Upper lobe of right lung (tissue), 1 donor: ENCODE data around the gene RIPOR2. TPM values are rescaled to one million over a fixed set of nuclear protein-coding genes. Genes with fewer than 3 reads are reported as not detected.

Experiments
- ATAC-seq: fragments of 200-7000 bp; cut with Tn5 transposase; one replicate; pipeline ENCODE4 v1.9.1; 2020; ENCODE audit warnings: mild to moderate bottlenecking, moderate library complexity
- DNase-seq: peaks from one replicate; pipeline ENCODE4 v3.0.0-alpha.2; 2020
- H3K27ac ChIP-seq: fragments of 200-600 bp; one replicate; pipeline ENCODE4 v1.8.0; 2022
- H3K27me3 ChIP-seq: fragments of 200-600 bp; one replicate; pipeline ENCODE4 v1.8.0; 2022; ENCODE audit warnings: mild to moderate bottlenecking
- H3K36me3 ChIP-seq: fragments of 200-600 bp; one replicate; pipeline ENCODE4 v1.8.0; 2022
- H3K4me1 ChIP-seq: fragments of 200-600 bp; one replicate; pipeline ENCODE4 v1.8.0; 2022
- H3K4me3 ChIP-seq: fragments of 200-600 bp; one replicate; pipeline ENCODE4 v1.8.0; 2022; ENCODE audit warnings: mild to moderate bottlenecking
- H3K9me3 ChIP-seq: fragments of 200-600 bp; one replicate; pipeline ENCODE4 v1.8.0; 2022
- CTCF ChIP-seq: fragments of 200-600 bp; IDR thresholded peaks from one replicate; pipeline ENCODE4 v1.8.0; 2022; ENCODE audit warnings: antibody characterized with exemption
- intact Hi-C: fragments of 100-400 bp; cut with DNase I; formaldehyde crosslinking; loops from one replicate; pipeline ENCODE4 v1.11.0; 2022
- total RNA-seq: library from RNA; stranded (reverse); fragmentation: NEBNext Ultra II Directional; extraction: Animal tissue kit (Norgen Biotek cat#: 25700); gene quantifications from one replicate; pipeline ENCODE4 v1.2.1, GENCODE V29; 2021
- donor health status: DM: no; HTN: yes; CAD: no; lungs with severe emphysema.

The RIPOR2 gene
- total RNA-seq, 1 donor from 2014 or later, result 25.6 TPM

DNA sequence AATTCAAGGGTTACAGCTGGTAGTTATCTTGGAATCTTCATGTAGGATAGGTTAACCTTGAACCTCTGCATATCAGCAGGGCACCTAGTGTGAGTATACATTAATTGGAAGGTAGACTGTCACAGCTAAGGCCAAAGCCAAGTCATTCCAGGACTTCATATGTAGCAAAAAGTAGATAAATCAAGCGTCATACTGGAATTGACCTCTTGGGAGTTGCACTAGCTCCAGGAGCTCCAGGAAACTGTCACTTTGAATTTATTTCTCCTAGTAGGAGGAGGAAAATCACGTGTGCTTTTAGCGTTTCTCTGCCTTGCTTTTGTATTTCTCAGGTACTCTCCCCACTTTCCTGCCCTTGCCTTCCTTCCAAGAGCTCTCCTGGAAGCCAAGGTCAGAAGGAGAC is 30.3 kb downstream of the RIPOR2 start:
- H3K4me1 ChIP-seq, result peaks cover 17% of the 10 kb centered on the region
- intact Hi-C loops, result no loop called here
- no peaks in the 10 kb centered on the region for H3K27me3 ChIP-seq
- H3K9me3 ChIP-seq, result no peaks in the 10 kb centered on the region
- no peak for DNase-seq
- no peak overlapping the region for H3K27ac ChIP-seq
- H3K36me3 ChIP-seq, result no peaks in the 10 kb centered on the region
- no peak for TF ChIP-seq CTCF
- no peak for ATAC-seq
- no peak overlapping the region for H3K4me3 ChIP-seq

DNA sequence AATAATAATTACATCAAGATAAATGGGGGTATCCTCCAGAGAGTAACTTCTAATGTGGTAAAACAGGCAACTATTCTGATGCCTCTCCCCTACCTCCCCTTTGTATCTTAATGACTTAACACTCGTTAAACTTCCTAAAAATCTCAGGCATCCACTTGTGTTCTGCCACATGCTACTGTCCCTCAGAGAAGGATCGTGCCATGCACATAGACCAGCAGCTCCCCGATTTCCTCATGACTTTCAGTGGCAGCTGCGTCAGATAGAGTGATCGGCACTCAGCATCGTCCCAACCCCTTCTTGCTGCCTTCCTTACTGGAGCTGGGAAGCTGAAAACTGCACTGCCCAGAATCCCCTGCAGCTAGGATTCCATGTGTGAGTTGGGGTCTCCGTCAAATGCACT is 32.1 kb downstream of the RIPOR2 start:
- TF ChIP-seq CTCF, result no peak
- Histone ChIP-seq H3K27ac (no peak overlapping the region), H3K4me3 (no peak overlapping the region), H3K9me3 (no peaks in the 10 kb centered on the region), H3K4me1 (no peaks in the 10 kb centered on the region), H3K36me3 (no peaks in the 10 kb centered on the region), H3K27me3 (no peaks in the 10 kb centered on the region)
- no peak for ATAC-seq
- intact Hi-C loops, result no loop called here
- DNase-seq, result no peak

- no peak for TF ChIP-seq CTCF
- H3K9me3 ChIP-seq, result no peaks in the 10 kb centered on the region
- no peak overlapping the region for H3K27ac ChIP-seq
- no peaks in the 10 kb centered on the region for H3K36me3 ChIP-seq
- no peak for DNase-seq
- intact Hi-C loops, result no loop called here
- no peak for ATAC-seq
- no peak overlapping the region for H3K4me3 ChIP-seq
- H3K4me1 ChIP-seq, result no peaks in the 10 kb centered on the region
- no peaks in the 10 kb centered on the region for H3K27me3 ChIP-seq
These were observed 33.0 kb downstream of the RIPOR2 start for GRCh38 chr6:24902782-24903181.

GRCh38 chr6:24901698-24902328 is 33.9 kb downstream of the RIPOR2 start:
- ATAC-seq, result no peak
- no peak for TF ChIP-seq CTCF
- Histone ChIP-seq H3K9me3 (no peaks in the 10 kb centered on the region), H3K4me1 (no peaks in the 10 kb centered on the region), H3K27me3 (no peaks in the 10 kb centered on the region), H3K36me3 (no peaks in the 10 kb centered on the region), H3K27ac (no peak overlapping the region), H3K4me3 (no peak overlapping the region)
- intact Hi-C loops, result no loop called here
- DNase-seq, result no peak

GRCh38 chr6:24900917-24901697 is 34.7 kb downstream of the RIPOR2 start:
- TF ChIP-seq CTCF, result no peak
- H3K4me3 ChIP-seq, result no peak overlapping the region
- ATAC-seq (no peak), DNase-seq (no peak)
- no peaks in the 10 kb centered on the region for H3K36me3 ChIP-seq
- H3K27ac ChIP-seq, result no peak overlapping the region
- H3K27me3 ChIP-seq, result no peaks in the 10 kb centered on the region
- H3K4me1 ChIP-seq, result no peaks in the 10 kb centered on the region
- intact Hi-C loops, result no loop called here
- H3K9me3 ChIP-seq, result no peaks in the 10 kb centered on the region
